A673 (cell line): ENCODE measurements around the gene SCAF4.

ENCODE experiments used
- CTCF ChIP-seq: fragments of 300-800, 200-600 bp; sonication (generic); conservative IDR thresholded peaks from 2 replicates; pipeline ENCODE4 v1.5.1; 2017; ENCODE audit warnings: low read depth, mild to moderate bottlenecking, antibody characterized with exemption, low read length, moderate library complexity, mixed read lengths
- EZH2 ChIP-seq: fragments of 200-600 bp; sonication (generic); IDR thresholded peaks from 2 replicates; pipeline ENCODE4 v1.6.1; 2017; ENCODE audit warnings: borderline replicate concordance, low read depth, mild to moderate bottlenecking, mixed read lengths, antibody characterized with exemption, low read length; ENCODE audit not compliant: poor library complexity, severe bottlenecking

GRCh38 chr21:31754708-31754960 is 22.7 kb upstream of the SCAF4 start:
- TF ChIP-seq CTCF (no peak), EZH2 (no peak)
